Effector memory CD8-positive, alpha-beta T cell (primary cell): ENCODE results near the gene FAIM2.
A peak's percentile ranks its signal among the peaks of the same experiment; 100 is the strongest.

Experiments used
- ATAC-seq: fragments of 150-1000 bp; cut with Tn5 transposase; replicated peaks from 2 replicates; pipeline ENCODE4 v1.10.0; 2021; ENCODE audit warnings: mild to moderate bottlenecking, moderate library complexity
- DNase-seq, 3 experiments: peaks; one replicate each; pipeline ENCODE4 v3.0.0; 2021
- H3K27ac Mint-ChIP-seq, 2 donors: one replicate each; pipeline ENCODE4 v1.8.0; 2022; ENCODE audit warnings: mild to moderate bottlenecking in 2 of 2, mixed read lengths in 2 of 2, moderate library complexity in 2 of 2
- H3K27me3 Mint-ChIP-seq, 2 donors: one replicate each; pipeline ENCODE4 v1.8.0; 2022; ENCODE audit warnings: mixed read lengths in 2 of 2
- H3K36me3 Mint-ChIP-seq: one replicate; pipeline ENCODE4 v1.8.0; 2022; ENCODE audit warnings: mild to moderate bottlenecking, moderate library complexity, mixed read lengths; ENCODE audit not compliant: insufficient read depth
- H3K4me1 Mint-ChIP-seq, 2 donors: one replicate each; pipeline ENCODE4 v1.8.0; 2022; ENCODE audit warnings: low read depth in 2 of 2, mixed read lengths in 2 of 2
- H3K4me3 Mint-ChIP-seq, 2 donors: one replicate each; pipeline ENCODE4 v1.8.0; 2022; ENCODE audit warnings: mild to moderate bottlenecking in 2 of 2, mixed read lengths in 2 of 2, moderate library complexity in 2 of 2
- H3K9me3 Mint-ChIP-seq, 2 donors: one replicate each; pipeline ENCODE4 v1.8.0; 2022; ENCODE audit warnings: mixed read lengths in 2 of 2

FAIM2 gene

DNA sequence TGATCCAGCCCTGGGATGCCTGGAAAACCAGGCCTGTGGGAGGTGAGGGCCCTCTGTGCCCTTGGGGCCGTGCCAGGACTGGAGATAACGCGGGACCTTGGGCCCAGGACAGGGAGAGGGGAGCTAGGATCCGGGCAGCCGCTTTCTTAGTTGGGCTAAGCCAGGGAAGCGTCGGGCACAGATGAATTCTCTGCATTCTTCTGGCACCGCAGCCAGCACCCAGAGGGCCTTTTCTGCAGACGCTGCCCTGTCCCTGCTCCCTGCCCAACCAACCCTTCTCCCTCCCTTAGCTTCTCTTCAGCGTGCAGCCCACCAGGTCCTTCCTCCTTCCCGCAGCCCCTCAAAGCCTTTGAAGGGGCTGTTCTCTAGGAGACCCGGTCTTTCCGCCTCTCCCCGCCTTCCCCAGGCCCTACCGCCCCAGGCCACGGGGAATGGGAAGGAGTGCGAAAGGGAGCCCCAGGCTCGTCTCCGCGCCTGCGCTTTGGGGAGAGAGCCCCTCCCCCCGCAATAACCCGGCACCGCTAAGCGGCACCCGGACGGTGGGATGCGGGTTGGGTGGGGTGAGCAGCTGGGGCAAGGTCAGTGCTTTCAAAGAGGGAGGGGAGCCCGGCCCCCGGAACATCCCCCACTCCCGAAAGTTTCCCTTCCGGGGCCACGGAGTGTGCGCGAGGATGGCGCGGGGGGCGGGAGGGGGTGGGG, 76.2 kb downstream of the FAIM2 start:
- ATAC-seq, result no peak
- peaks cover 0 to 2% of the 10 kb centered on the region in 2 donors for H3K27me3 Mint-ChIP-seq
- peaks cover 20 to 25% of the 10 kb centered on the region in 2 donors for H3K4me1 Mint-ChIP-seq
- peaks cover 10% of the 10 kb centered on the region for H3K36me3 Mint-ChIP-seq
- DNase-seq, result peak in 1 of 3 experiments; percentile 14
- H3K9me3 Mint-ChIP-seq, result no peaks in the 10 kb centered on the region
- peak overlapping the region; percentile 22 to 86 for H3K27ac Mint-ChIP-seq
- peak overlapping the region; percentile 79 to 84 for H3K4me3 Mint-ChIP-seq

DNA sequence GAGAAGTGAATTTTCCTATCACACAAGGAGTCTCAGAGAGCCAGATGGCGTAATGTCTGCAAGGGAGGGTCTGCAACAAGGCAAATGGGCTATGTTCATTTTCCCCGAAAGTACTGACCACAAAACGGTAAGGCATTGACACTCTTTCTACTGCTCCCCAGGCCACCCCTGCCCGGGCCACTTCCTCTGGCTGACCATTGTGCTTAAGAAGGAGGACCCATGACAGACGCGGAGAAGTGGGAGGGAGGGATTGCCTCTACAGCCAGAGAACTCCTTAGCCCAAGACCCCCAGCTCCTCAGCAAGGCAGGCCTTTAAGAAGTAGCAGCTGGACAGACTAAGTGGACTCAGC, 76.7 kb downstream of the FAIM2 start:
- no peaks in the 10 kb centered on the region for H3K9me3 Mint-ChIP-seq
- H3K27ac Mint-ChIP-seq, result peak overlapping the region in 1 of 2 donors; percentile 62
- ATAC-seq, result no peak
- peak overlapping the region; percentile 79 to 84 for H3K4me3 Mint-ChIP-seq
- H3K4me1 Mint-ChIP-seq, result peaks cover 23 to 25% of the 10 kb centered on the region in 2 donors
- H3K36me3 Mint-ChIP-seq, result peaks cover 10% of the 10 kb centered on the region
- DNase-seq, result no peak
- H3K27me3 Mint-ChIP-seq, result no peaks in the 10 kb centered on the region

DNA sequence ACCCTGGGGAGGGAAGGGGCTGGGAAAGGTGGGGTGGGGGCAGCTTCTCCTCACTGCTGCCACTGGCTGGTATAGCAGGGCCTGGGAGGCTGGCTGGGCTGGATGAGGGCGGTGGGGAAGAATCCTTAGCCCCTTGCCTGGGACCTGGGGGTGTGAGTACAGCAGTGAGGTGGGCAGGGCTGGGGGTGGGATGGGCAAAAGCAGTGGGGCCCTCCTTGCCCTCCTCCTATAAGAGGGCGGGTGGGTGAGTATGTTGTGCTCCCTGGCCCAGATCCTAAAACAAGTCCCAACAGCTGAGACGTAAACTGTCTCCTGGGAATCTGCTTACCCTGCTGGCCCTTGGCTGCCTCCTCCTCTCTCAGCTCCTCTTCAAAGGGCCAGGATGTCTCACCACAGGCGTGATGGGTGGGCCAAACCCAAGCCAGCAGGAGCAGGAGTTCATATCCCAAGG, 77.7 kb downstream of the FAIM2 start:
- H3K4me1 Mint-ChIP-seq, result peaks cover 28 to 32% of the 10 kb centered on the region in 2 donors
- DNase-seq (no peak), ATAC-seq (no peak)
- H3K27me3 Mint-ChIP-seq, result no peaks in the 10 kb centered on the region
- no peaks in the 10 kb centered on the region for H3K9me3 Mint-ChIP-seq
- H3K36me3 Mint-ChIP-seq, result peaks cover 10% of the 10 kb centered on the region
- H3K27ac Mint-ChIP-seq, result peak overlapping the region in 1 of 2 donors; percentile 62
- no peak overlapping the region for H3K4me3 Mint-ChIP-seq

DNA sequence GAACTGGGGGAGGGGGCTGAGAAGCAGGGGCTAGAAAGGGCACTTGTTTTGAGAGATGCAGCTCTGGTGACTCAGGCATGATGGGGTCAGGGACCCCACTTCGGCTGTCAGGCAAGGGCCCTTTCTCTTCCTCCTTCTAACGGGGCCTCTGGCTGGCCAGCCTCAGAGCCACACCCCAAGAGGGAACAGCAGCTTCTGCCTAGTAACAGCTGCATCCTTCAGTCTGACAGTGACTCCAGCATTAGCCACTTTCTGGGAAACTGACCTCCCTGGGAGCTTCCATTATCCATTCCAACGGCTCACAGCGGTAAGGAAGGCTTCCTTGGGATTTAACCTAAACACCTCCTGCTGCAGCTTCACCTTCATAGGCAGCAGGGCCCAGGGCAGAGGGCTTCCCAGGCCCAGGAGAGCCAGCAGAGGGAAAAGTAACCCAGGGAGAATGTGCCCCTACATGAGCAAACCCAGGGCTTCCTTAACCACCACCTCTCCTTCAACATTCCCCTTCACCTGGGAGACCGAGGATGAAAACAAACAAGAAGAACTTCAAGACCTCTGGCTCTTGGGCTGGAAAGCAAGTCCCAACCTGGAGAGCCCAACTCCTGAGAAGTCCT, 78.2 kb downstream of the FAIM2 start:
- Mint-ChIP-seq H3K27ac (peak overlapping the region in 1 of 2 donors; percentile 38), H3K9me3 (no peaks in the 10 kb centered on the region), H3K36me3 (peaks cover 10% of the 10 kb centered on the region), H3K27me3 (no peaks in the 10 kb centered on the region), H3K4me3 (no peak overlapping the region), H3K4me1 (peaks cover 29 to 36% of the 10 kb centered on the region in 2 donors)
- ATAC-seq (no peak), DNase-seq (no peak)

DNA sequence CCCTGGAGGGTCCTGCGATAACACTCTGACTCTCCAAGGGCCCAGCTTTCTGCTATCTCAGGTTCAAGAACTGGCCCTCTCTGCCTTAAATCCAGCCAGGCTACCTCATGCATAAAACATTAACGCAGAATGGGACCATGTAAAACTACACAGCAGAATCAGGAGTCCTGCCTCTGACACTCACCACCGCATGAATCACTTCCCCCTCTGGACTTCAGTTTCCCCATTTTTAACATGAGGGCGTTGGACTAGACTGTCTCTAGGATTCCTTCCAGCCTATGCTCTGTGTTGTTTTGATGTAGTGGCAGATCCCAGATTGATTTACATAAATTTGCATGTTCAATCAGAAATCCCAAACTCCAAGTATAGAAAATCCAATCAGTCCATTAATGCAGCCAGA, 78.8 kb downstream of the FAIM2 start:
- no peak overlapping the region for H3K4me3 Mint-ChIP-seq
- H3K4me1 Mint-ChIP-seq, result peaks cover 29 to 36% of the 10 kb centered on the region in 2 donors
- peak overlapping the region in 1 of 2 donors; percentile 38 for H3K27ac Mint-ChIP-seq
- DNase-seq (no peak), ATAC-seq (no peak)
- H3K27me3 Mint-ChIP-seq, result no peaks in the 10 kb centered on the region
- no peaks in the 10 kb centered on the region for H3K9me3 Mint-ChIP-seq
- H3K36me3 Mint-ChIP-seq, result peaks cover 10% of the 10 kb centered on the region

DNA sequence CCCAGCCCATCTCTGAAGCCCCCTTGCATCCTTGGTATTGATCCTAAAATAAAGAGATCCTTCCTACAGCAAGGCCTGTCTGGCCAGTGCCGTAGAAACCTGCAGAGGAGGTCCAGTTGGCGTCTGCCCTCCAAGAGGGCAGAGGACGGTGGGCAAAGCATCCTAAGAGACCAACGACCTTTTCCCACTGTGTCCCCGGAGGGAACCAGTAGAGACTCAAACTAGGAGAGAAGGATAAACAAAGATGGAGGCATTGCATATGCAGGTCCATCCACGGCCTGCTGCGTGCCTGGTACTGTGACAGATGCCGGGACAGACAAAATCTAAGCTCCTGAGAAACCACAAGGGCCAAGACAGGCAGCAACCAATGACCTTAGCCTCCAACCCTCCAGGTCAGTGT, 79.3 kb downstream of the FAIM2 start:
- H3K9me3 Mint-ChIP-seq, result no peaks in the 10 kb centered on the region
- peaks cover 31 to 36% of the 10 kb centered on the region in 2 donors for H3K4me1 Mint-ChIP-seq
- no peak overlapping the region for H3K4me3 Mint-ChIP-seq
- DNase-seq, result no peak
- no peak for ATAC-seq
- H3K27me3 Mint-ChIP-seq, result no peaks in the 10 kb centered on the region
- peaks cover 10% of the 10 kb centered on the region for H3K36me3 Mint-ChIP-seq
- H3K27ac Mint-ChIP-seq, result no peak overlapping the region

DNA sequence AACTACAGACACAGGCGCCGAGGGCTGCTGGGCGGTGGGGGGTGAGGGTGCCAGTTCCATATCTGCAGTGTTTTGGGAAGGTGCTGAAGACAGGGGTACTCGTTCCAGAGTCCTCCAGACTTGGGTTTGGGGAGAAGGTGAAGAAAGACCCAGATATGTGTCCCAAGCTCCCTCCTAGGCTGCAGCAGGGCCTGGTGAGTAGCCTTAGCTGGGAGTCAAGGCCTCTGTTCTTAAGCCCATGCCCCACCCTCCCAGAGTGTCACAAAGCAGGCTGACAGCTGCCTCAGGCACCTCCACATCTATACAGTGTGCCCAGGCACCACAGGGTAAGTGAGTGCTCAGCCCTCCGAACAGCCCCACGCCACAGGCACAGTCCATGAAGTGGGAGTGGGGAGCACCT, 79.7 kb downstream of the FAIM2 start:
- Mint-ChIP-seq H3K4me1 (peaks cover 29 to 31% of the 10 kb centered on the region in 2 donors), H3K9me3 (no peaks in the 10 kb centered on the region), H3K27ac (no peak overlapping the region), H3K4me3 (no peak overlapping the region), H3K36me3 (peaks cover 10% of the 10 kb centered on the region), H3K27me3 (no peaks in the 10 kb centered on the region)
- no peak for DNase-seq
- ATAC-seq, result no peak

DNA sequence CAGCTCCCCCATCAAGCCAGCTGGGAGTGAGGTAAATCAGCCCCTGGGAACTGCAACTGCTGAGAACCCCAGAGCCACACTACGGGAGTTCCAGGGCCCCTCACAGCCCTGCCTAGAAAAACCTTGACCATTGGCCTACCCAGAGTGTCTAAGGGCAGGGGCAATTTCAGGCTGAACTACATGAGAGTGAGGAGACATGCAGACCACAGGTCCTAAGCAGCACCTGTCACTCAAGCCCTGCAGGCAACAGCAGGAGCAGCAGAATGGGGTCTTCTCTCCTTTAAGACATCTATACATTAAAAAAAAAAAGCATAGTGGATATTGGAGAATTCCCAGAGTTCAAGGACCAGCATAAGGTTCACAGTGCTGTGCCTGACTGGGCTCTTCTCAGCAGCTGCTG, 80.3 kb downstream of the FAIM2 start:
- DNase-seq (no peak), ATAC-seq (no peak)
- no peak overlapping the region for H3K27ac Mint-ChIP-seq
- peaks cover 6% of the 10 kb centered on the region for H3K36me3 Mint-ChIP-seq
- peaks cover 23 to 25% of the 10 kb centered on the region in 2 donors for H3K4me1 Mint-ChIP-seq
- no peaks in the 10 kb centered on the region for H3K27me3 Mint-ChIP-seq
- H3K4me3 Mint-ChIP-seq, result no peak overlapping the region
- no peaks in the 10 kb centered on the region for H3K9me3 Mint-ChIP-seq

DNA sequence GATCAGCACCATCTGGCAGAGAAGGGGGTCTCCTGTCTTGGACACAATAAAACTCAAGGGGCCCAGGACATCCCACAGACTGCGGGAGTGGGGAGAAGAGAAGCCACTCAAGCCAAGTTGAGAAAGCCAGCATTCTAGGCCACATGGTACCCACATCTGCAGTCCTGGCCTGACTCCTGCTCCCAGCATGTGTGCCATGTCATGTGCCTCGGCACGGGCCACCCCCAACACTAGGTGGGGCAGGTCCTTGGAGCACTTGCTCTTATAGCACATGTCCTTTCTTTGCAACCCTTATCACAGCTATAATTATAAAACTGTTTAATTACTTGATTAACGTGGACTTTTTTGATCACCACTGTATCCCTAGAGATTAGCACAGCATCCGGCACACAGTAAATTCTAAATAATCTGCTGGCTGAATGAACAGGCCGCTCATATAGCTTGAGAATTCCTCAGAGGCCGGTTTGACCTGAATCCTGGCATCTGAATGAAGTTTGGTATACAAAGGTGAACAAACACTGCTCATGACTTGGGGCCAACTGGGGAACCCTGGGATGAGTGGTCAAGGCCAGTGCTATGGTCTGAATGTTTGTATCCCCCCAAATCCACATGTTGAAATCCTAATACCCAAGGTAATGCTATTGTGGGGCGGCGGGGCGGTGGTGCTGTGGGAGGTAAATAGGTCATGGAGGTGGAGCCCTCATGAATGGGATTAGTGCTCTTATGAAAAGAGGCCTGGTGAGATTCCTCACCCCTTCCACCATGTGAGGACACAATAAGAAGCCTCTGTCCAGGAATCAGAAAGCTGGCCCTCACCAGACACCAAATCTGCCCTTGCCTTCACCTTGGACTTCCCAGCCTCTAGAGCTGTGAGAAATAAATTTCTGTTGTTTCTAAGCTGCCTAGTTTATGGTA, 82.1 kb downstream of the FAIM2 start:
- H3K4me3 Mint-ChIP-seq, result no peak overlapping the region
- ATAC-seq (no peak), DNase-seq (no peak)

DNA sequence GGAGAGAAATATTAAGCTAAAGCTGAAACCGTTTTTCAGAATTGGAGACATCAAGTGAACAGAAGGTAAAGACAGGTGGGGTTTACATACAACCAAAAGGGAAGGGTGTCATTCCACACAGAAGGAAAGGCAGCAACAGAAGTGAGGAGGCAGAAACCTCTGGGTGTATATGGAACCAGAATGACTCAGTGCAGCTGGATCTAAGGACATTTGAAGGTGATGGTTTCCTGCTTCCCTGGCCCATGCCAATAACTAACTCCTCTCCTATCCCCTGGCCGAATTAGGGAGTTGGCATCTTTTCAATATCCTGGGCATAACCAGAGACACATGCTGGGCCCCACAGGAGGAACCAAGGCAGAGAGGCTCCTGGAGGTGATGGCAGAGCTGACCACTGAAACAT, 83.9 kb downstream of the FAIM2 start:
- H3K36me3 Mint-ChIP-seq, result no peaks in the 10 kb centered on the region

More for the DNA sequence above, 82.1 kb downstream of the FAIM2 start:
- Mint-ChIP-seq H3K36me3 (peaks cover 2% of the 10 kb centered on the region), H3K4me1 (peaks cover 18 to 19% of the 10 kb centered on the region in 2 donors), H3K9me3 (no peaks in the 10 kb centered on the region), H3K27me3 (no peaks in the 10 kb centered on the region), H3K27ac (no peak overlapping the region)

DNA sequence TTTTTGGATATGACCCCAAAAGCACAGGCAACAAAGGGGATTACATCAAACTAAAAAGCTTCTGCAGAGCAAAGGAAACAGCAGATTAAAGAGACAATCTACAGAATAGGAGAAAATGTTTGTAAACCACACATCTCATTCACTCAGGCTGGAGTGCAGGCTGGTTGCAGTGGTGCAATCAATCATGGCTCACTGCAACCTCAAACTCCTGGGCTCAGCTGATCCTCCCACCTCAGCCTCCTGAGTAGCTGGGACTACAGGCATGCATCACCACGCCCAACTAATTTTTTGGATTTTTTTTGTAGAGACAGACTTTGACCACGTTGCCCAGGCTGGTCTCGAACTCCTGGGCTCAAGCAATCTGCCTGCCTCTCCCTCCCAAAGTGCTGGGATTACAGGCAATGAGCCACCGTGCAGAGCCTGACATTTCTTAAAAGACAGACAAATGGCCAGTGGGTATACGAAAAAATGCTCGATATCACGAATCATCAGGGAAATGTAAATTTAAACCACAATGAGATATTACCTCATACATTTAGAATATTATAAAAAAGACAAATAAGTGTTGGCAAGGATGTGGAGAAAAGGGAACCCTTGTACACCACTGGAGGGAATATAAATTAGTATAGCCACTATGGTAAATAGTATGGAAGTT, 85.3 kb downstream of the FAIM2 start:
- Mint-ChIP-seq H3K4me1 (peaks cover 18 to 19% of the 10 kb centered on the region in 2 donors), H3K27me3 (no peaks in the 10 kb centered on the region), H3K9me3 (no peaks in the 10 kb centered on the region), H3K27ac (no peak overlapping the region), H3K4me3 (no peak overlapping the region), H3K36me3 (no peaks in the 10 kb centered on the region)
- DNase-seq, result no peak
- ATAC-seq, result no peak

More for the DNA sequence above, 83.9 kb downstream of the FAIM2 start:
- H3K4me3 Mint-ChIP-seq, result no peak overlapping the region
- no peaks in the 10 kb centered on the region for H3K9me3 Mint-ChIP-seq
- no peak for DNase-seq
- ATAC-seq, result no peak
- H3K27me3 Mint-ChIP-seq, result no peaks in the 10 kb centered on the region
- peaks cover 18 to 19% of the 10 kb centered on the region in 2 donors for H3K4me1 Mint-ChIP-seq
- H3K27ac Mint-ChIP-seq, result no peak overlapping the region
